Measurements from ENCODE around the gene KCTD17.

DNA sequence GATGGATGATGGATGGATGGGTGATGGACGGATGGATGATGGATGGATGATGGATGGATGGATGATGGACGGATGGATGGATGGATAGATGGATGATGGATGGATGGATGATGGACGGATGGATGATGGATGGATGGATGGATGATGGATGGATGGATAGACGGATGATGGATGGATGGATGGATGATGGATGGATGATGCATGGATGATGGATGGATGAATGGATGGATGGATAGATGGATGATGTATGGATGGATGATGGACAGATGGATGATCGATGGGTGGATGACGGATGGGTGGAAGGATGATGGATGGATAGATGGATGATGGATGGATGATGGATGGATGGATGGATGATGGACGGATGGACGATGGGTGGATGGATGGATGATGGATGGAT is 21.1 kb downstream of the KCTD17 start:
- TF ChIP-seq, protein P1, sequence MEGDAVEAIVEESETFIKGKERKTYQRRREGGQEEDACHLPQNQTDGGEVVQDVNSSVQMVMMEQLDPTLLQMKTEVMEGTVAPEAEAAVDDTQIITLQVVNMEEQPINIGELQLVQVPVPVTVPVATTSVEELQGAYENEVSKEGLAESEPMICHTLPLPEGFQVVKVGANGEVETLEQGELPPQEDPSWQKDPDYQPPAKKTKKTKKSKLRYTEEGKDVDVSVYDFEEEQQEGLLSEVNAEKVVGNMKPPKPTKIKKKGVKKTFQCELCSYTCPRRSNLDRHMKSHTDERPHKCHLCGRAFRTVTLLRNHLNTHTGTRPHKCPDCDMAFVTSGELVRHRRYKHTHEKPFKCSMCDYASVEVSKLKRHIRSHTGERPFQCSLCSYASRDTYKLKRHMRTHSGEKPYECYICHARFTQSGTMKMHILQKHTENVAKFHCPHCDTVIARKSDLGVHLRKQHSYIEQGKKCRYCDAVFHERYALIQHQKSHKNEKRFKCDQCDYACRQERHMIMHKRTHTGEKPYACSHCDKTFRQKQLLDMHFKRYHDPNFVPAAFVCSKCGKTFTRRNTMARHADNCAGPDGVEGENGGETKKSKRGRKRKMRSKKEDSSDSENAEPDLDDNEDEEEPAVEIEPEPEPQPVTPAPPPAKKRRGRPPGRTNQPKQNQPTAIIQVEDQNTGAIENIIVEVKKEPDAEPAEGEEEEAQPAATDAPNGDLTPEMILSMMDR (IDR thresholded peaks at IDR 0.05; ENCODE audit: borderline replicate concordance, extremely low read depth, low read length, poor library complexity, severe bottlenecking): no peak
- no peak for TF ChIP-seq EZH2 (IDR thresholded peaks at IDR 0.05; ENCODE audit: borderline replicate concordance, low read depth, low read length, severe bottlenecking)
